HPDE6-E6E7 (cell line): ENCODE measurements around the gene USP34.
"Not testable (repeated sequence)": the region's sequence is repeated elsewhere in the genome, so short reads cannot be mapped to it uniquely, and the experiment has no call there.

ENCODE experiments used
- DNase-seq: peaks from one replicate; pipeline ENCODE4 v3.0.0; 2011; ENCODE audit warnings: missing footprints; ENCODE audit errors: extremely low spot score

The USP34 gene

GRCh38 chr2:61460163-61460562 is 10.7 kb downstream of the USP34 start:
- DNase-seq = no peak

GRCh38 chr2:61456746-61457420 is 14.0 kb downstream of the USP34 start:
- no peak for DNase-seq

- DNase-seq = no peak
These were observed 14.7 kb downstream of the USP34 start for GRCh38 chr2:61456070-61456745.

GRCh38 chr2:61454972-61455371 is 15.9 kb downstream of the USP34 start:
- DNase-seq = not testable (repeated sequence)

DNA sequence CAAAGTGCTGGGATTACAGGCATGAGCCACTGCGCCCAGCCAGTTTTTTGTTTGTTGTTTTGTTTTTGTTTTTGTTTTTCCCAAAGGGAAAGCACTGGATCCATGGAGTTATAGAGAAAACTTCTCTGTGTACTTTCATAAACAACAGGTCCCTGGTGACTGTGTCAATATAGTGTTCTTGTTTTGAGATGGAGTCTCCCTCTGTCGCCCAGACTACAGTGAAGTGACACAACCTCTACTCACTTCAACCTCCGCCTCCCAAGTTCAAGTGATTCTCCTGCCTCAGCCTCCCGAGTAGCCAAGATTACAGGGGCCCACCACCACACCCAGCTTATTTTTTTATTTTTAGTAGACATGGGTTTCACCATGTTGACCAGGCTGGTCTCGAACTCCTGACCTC is 16.5 kb downstream of the USP34 start:
- no peak for DNase-seq

GRCh38 chr2:61452392-61452791 is 18.5 kb downstream of the USP34 start:
- DNase-seq = no peak

- no peak for DNase-seq
These were observed 19.7 kb downstream of the USP34 start for GRCh38 chr2:61451178-61451577.

- DNase-seq = no peak
These were observed 20.7 kb downstream of the USP34 start for GRCh38 chr2:61450144-61450543.

GRCh38 chr2:61448229-61448628 is 22.7 kb downstream of the USP34 start:
- no peak for DNase-seq

DNA sequence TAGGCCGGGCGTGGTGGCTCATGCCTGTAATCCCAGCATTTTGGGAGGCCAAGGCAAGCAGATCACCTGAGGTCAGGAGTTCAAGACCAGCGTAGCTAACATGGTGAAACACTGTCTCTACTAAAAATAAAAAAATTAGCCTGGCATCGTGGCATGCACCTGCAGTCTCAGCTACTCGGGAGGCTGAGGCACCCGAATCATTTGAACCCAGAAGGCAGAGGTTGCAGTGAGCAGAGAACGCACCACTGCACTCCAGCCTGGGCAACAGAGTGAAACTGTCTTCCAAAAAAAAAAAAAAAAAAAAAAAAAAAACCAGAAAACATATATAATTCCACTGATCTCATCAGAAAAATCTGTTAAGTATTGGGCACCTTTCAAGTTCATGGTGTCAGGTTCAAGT is 23.9 kb downstream of the USP34 start:
- not testable (repeated sequence) for DNase-seq

- no peak for DNase-seq
These were observed 27.4 kb downstream of the USP34 start for GRCh38 chr2:61443342-61444041.

DNA sequence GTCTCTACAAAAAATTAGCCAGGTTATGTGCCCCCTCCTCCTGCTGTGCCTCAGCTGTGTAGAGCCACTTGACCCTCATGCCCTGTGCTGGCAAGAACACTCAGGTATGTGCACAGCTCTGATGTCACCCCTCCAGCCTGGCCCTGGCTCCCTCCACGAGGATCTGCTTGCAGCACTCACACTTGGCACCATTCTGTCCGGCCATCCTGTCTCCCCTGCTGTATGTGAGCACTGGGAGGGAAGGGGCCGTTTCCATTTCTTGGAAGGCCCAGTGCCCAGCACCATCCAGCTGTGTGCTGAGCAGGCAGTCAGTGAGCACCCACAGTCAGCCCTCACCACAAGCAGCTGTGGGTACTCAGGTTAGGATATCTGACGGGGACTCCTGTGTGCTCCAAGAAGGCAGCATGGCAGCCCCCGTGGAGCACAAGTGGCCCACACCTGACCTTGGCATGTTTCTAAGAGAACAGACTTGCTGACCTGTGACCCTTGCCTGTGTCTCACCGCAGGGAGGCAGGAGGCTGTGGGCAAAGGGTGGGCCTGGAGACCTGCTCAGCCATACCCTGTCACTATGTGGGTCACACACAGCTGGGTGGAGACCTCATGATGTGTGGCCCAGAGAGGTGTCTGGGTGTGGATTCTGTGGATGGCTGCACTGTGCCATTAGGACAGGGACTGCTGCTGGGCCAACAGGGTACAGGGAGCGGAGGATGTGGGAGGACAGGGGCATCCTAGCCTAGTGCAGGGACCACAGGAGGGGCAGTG is 31.5 kb downstream of the USP34 start:
- no peak for DNase-seq

- no peak for DNase-seq
These were observed 32.2 kb downstream of the USP34 start for GRCh38 chr2:61438670-61439069.

- no peak for DNase-seq
These were observed 33.7 kb downstream of the USP34 start for GRCh38 chr2:61437170-61437569.

DNA sequence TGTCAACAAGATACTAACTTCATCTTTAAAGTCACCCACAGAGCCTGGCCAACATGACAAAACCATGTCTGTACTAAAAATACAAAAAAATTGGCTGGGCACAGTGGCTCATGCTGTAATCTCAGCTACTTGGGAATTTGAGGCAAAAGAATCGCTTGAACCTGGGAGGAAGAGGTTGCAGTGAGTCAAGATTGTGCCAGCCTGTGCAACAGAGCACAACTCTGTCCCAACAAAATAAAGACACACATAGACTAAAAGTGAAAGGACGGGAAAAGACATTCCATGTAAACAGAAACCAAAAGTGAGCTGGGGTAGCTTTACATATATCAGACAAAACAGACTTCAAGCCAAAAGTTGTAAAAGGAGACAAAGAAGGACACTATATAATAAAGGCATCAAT is 34.8 kb downstream of the USP34 start:
- no peak for DNase-seq

DNA sequence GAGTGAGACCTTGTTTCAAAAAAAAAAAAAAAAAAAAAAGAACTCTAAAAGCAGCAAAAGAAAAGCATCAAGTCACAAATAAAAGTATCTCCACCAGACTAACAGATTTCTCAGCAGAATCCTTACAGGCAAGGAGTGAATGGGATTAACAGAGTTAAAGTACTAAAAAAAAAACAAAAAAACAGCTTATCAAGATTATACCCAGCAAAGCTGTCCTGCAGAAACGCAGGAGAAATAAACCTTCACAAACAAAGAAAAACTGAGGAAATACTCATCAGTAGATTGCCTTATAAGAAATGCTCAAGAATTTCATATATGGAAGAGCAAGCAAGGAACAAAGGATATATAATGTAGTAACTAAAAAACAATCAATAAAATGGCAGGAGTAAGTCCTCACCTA is 35.6 kb downstream of the USP34 start:
- DNase-seq = no peak

DNA sequence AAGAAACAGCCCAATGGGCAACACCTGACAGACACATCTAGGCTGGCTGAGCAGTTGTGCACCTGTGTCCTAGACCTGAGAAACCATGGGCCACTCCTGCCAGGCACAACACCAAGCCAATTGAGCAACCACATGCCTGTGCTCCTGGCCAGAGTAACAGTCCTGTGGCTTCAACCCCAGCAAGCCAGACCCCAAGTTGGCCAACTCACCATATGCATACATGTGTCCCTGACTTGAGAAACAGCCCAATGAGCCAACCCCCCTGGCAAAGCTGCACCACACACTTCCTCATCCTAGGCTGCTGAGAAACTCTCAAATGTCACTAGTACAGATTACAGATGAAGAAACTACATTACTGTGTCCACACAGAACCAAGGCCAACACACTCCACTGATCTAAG is 36.6 kb downstream of the USP34 start:
- DNase-seq = no peak

- DNase-seq = no peak
These were observed 37.3 kb downstream of the USP34 start for GRCh38 chr2:61433606-61434005.

DNA sequence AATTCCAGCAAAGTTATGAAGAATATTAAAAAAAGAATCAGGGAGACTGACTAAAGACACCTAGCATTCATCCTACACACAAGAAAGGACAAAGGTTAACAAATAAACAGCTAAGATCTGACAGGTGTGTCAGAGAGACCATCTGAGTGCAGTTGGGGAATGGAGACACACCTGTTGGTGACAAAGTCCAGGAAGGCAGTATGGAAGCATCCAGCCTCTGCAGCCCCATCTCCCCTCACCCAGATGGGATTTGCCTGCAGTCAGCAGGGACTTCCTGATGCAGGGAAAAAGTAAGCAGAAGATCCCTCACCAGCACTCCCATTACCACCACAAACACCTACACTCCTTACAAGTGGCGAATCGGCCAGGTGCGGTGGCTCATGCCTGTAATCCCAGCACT is 37.9 kb downstream of the USP34 start:
- DNase-seq = no peak

GRCh38 chr2:61431345-61431744 is 39.5 kb downstream of the USP34 start:
- DNase-seq = no peak

GRCh38 chr2:61426267-61426897 is 44.5 kb downstream of the USP34 start:
- no peak for DNase-seq
